Measurements from ENCODE around the gene RASGRP1.

- no peak for TF ChIP-seq POLR2AphosphoS5 (IDR thresholded peaks at IDR 0.05)
- no peak for TF ChIP-seq CTCF (IDR thresholded peaks at IDR 0.05)
- TF ChIP-seq POLR2A (IDR thresholded peaks at IDR 0.05) = no peak
- TF ChIP-seq EP300 (IDR thresholded peaks at IDR 0.05) = no peak
Observed at GRCh38 chr15:38528294-38528693, 36.3 kb downstream of the RASGRP1 start.
